ENCODE measurements around the gene IFT74. TPM values are rescaled to one million over a fixed set of nuclear protein-coding genes. Genes with fewer than 3 reads are reported as not detected.

Gene IFT74
- total and polyA plus RNA-seq, 4 donors = 5.5 to 13.2 (median 8.3) TPM

DNA sequence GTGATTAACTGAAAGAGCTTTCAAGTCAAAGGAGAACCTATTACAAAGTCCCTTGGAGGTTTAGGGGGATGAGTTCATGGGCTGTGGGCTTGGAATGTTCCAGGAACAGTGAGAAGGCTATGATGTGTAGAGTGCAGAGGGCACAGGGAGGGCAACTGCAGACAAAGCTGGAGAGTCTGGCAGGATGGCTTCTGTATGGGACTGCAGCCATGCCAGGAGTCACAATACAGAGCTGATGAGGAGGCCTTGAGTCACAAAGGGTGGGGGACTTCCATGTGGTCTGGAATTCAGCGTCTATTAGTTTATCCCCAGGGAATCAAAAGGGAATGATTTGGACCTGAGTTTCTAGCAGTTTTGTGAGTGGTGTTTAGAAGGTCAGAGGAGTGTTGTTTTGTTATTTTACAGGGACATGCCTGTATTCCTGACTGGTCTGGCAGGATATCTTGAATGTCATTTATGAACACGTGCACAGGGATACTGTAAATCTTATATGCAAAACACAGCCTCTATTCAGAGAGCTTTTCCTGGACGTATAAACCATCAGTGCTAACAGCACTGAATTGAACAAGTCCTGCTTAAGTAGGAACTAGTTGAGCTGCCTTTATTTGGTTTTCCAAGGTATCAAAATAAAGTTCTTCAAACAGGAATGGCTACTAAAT, 138.6 kb downstream of the IFT74 start:
- DNase-seq (no peak), ATAC-seq (ENCODE audit: low FRiP score) (peak; percentile 36)
- Histone ChIP-seq H3K9me3 (ENCODE audit: control insufficient read depth, low read length) (no peaks in the 10 kb centered on the region), H3K4me3 (ENCODE audit: low read length in 2 of 2) (no peak overlapping the region), H3K27me3 (ENCODE audit: control insufficient read depth in 1 of 2, insufficient read depth in 2 of 2, low read length in 1 of 2) (no peaks in the 10 kb centered on the region), H3K36me3 (ENCODE audit: control insufficient read depth in 1 of 2, insufficient read depth in 2 of 2, low read length in 1 of 2) (no peaks in the 10 kb centered on the region), H3K27ac (ENCODE audit: low read depth in 1 of 2, low read length in 2 of 2) (no peak overlapping the region), H3K4me1 (ENCODE audit: control insufficient read depth in 1 of 2, insufficient read depth in 2 of 2, low read length in 2 of 2) (no peaks in the 10 kb centered on the region)
- 13 to 21% methylated on average over 3 of the region's 3 CpGs for WGBS, 2 donors
- intact Hi-C loops (cut with DNase I) = no loop called here

- ATAC-seq (ENCODE audit: low FRiP score) (no peak), DNase-seq (no peak)
- Histone ChIP-seq H3K27ac (ENCODE audit: low read depth in 1 of 2, low read length in 2 of 2) (no peak overlapping the region), H3K4me1 (ENCODE audit: control insufficient read depth in 1 of 2, insufficient read depth in 2 of 2, low read length in 2 of 2) (peaks cover 0 to 4% of the 10 kb centered on the region in 2 donors), H3K9me3 (ENCODE audit: control insufficient read depth, low read length) (no peaks in the 10 kb centered on the region), H3K4me3 (ENCODE audit: low read length in 2 of 2) (no peak overlapping the region), H3K27me3 (ENCODE audit: control insufficient read depth in 1 of 2, insufficient read depth in 2 of 2, low read length in 1 of 2) (no peaks in the 10 kb centered on the region), H3K36me3 (ENCODE audit: control insufficient read depth in 1 of 2, insufficient read depth in 2 of 2, low read length in 1 of 2) (no peaks in the 10 kb centered on the region)
- intact Hi-C loops (cut with DNase I) = no loop called here
- WGBS, 2 donors = 86 to 88% methylated on average over 2 of the region's 2 CpGs
These were observed 151.0 kb downstream of the IFT74 start for GRCh38 chr9:27107241-27107640.

- Histone ChIP-seq H3K36me3 (ENCODE audit: control insufficient read depth in 1 of 2, insufficient read depth in 2 of 2, low read length in 1 of 2) (no peaks in the 10 kb centered on the region), H3K4me1 (ENCODE audit: control insufficient read depth in 1 of 2, insufficient read depth in 2 of 2, low read length in 2 of 2) (peaks cover 0 to 4% of the 10 kb centered on the region in 2 donors), H3K27ac (ENCODE audit: low read depth in 1 of 2, low read length in 2 of 2) (no peak within 1 kb of the TSS), H3K9me3 (ENCODE audit: control insufficient read depth, low read length) (no peaks in the 10 kb centered on the region), H3K27me3 (ENCODE audit: control insufficient read depth in 1 of 2, insufficient read depth in 2 of 2, low read length in 1 of 2) (no peaks in the 10 kb centered on the region), H3K4me3 (ENCODE audit: low read length in 2 of 2) (no peak within 1 kb of the TSS)
- no peak for DNase-seq
- 21 to 26% methylated on average over 9 of the region's 9 CpGs for WGBS, 2 donors
- ATAC-seq (ENCODE audit: low FRiP score) = no peak
- intact Hi-C loops (cut with DNase I) = no loop called here
These were observed 152.8 kb downstream of the IFT74 start, which contains the start of gene TEK for GRCh38 chr9:27108981-27109541. Gene TEK, plus strand, starts transcription at chr9:27109225. Its CDS starts 366 bp downstream, at chr9:27109591.

DNA sequence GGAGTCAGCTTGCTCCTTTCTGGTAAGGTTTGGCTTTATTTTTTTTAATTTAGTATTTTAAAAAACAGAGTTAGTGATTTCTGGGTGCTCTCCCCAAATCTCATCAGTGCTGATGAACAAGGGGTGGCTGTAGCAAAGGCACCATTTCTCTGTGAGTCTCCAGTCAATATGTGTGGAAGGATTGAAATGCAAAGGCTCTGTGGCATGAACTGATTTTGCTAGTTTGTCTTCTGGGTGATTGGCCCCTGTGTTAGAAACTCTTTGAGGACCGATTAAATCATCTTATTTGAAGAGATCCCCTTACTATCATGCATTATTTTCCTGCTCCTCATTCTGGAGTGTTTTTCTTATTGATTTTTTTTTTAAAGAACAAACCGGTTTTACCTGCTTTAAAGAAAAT, 153.4 kb downstream of the IFT74 start:
- no peak for ATAC-seq (ENCODE audit: low FRiP score)
- H3K27me3 ChIP-seq (ENCODE audit: control insufficient read depth in 1 of 2, insufficient read depth in 2 of 2, low read length in 1 of 2) = no peaks in the 10 kb centered on the region
- H3K4me3 ChIP-seq (ENCODE audit: low read length in 2 of 2) = no peak overlapping the region
- no peak for DNase-seq
- 71 to 76% methylated on average over 2 of the region's 2 CpGs for WGBS, 2 donors
- H3K9me3 ChIP-seq (ENCODE audit: control insufficient read depth, low read length) = no peaks in the 10 kb centered on the region
- no peaks in the 10 kb centered on the region for H3K36me3 ChIP-seq (ENCODE audit: control insufficient read depth in 1 of 2, insufficient read depth in 2 of 2, low read length in 1 of 2)
- intact Hi-C loops (cut with DNase I) = no loop called here
- no peak overlapping the region for H3K27ac ChIP-seq (ENCODE audit: low read depth in 1 of 2, low read length in 2 of 2)
- peaks cover 0 to 4% of the 10 kb centered on the region in 2 donors for H3K4me1 ChIP-seq (ENCODE audit: control insufficient read depth in 1 of 2, insufficient read depth in 2 of 2, low read length in 2 of 2)

DNA sequence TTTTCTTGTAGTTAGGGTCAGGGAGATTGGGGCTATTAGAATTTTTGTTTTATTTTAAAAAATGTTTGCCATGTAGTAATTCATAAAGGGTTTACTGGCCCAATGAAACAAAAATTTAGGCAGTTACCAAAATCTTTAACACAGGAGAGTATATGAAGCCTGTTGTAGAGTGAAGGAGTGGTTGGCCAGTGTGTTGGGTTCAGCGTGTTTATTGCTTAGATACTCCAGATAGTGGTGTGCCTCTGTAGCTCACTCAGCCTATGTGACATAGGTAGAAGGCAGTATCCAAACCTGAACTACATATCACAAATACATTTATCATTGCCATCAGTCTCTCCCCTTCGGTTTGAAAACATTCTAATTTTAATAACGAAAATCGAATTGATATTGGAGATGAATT, 154.0 kb downstream of the IFT74 start:
- ATAC-seq (ENCODE audit: low FRiP score) (no peak), DNase-seq (no peak)
- Histone ChIP-seq H3K9me3 (ENCODE audit: control insufficient read depth, low read length) (no peaks in the 10 kb centered on the region), H3K36me3 (ENCODE audit: control insufficient read depth in 1 of 2, insufficient read depth in 2 of 2, low read length in 1 of 2) (no peaks in the 10 kb centered on the region), H3K27me3 (ENCODE audit: control insufficient read depth in 1 of 2, insufficient read depth in 2 of 2, low read length in 1 of 2) (no peaks in the 10 kb centered on the region), H3K27ac (ENCODE audit: low read depth in 1 of 2, low read length in 2 of 2) (no peak overlapping the region), H3K4me3 (ENCODE audit: low read length in 2 of 2) (no peak overlapping the region), H3K4me1 (ENCODE audit: control insufficient read depth in 1 of 2, insufficient read depth in 2 of 2, low read length in 2 of 2) (peaks cover 0 to 4% of the 10 kb centered on the region in 2 donors)
- intact Hi-C loops (cut with DNase I) = no loop called here
- WGBS, 2 donors = 69 to 70% methylated on average over 4 of the region's 4 CpGs

- peaks cover 0 to 4% of the 10 kb centered on the region in 2 donors for H3K4me1 ChIP-seq (ENCODE audit: control insufficient read depth in 1 of 2, insufficient read depth in 2 of 2, low read length in 2 of 2)
- no peaks in the 10 kb centered on the region for H3K36me3 ChIP-seq (ENCODE audit: control insufficient read depth in 1 of 2, insufficient read depth in 2 of 2, low read length in 1 of 2)
- no peaks in the 10 kb centered on the region for H3K9me3 ChIP-seq (ENCODE audit: control insufficient read depth, low read length)
- DNase-seq (no peak), ATAC-seq (ENCODE audit: low FRiP score) (no peak)
- no peak overlapping the region for H3K27ac ChIP-seq (ENCODE audit: low read depth in 1 of 2, low read length in 2 of 2)
- 82% methylated on average over 2 of the region's 2 CpGs for WGBS, 2 donors
- no peak overlapping the region for H3K4me3 ChIP-seq (ENCODE audit: low read length in 2 of 2)
- intact Hi-C loops (cut with DNase I) = no loop called here
- H3K27me3 ChIP-seq (ENCODE audit: control insufficient read depth in 1 of 2, insufficient read depth in 2 of 2, low read length in 1 of 2) = no peaks in the 10 kb centered on the region
These were observed 156.0 kb downstream of the IFT74 start for GRCh38 chr9:27112235-27112634.

Other genes with a start within 250 kb of the IFT74 start
- gene CAAP1, start 63.6 kb upstream of the IFT74 start, total RNA-seq = 10 to 100 TPM; 12.3 to 13.2 TPM
- 10 to 100 TPM in 1 of 2 donors, 1 to 10 TPM in 1; 6.9 to 13.9 TPM for gene CAAP1, start 63.6 kb upstream of the IFT74 start, polyA plus RNA-seq
- gene PLAA, start 9.2 kb upstream of the IFT74 start, total RNA-seq = 10 to 100 TPM; 23.5 to 27.2 TPM
- gene PLAA, start 9.2 kb upstream of the IFT74 start, polyA plus RNA-seq = 10 to 100 TPM; 11.9 to 12.7 TPM
- not detected for gene LRRC19, start 49.3 kb downstream of the IFT74 start, total RNA-seq
- gene LRRC19, start 49.3 kb downstream of the IFT74 start, polyA plus RNA-seq = 1 to 10 TPM in 1 of 2 donors, not detected in 1; 3.3 TPM
- gene TEK, start 152.8 kb downstream of the IFT74 start, total RNA-seq = 10 to 100 TPM; 18.2 to 26.0 TPM
- 1 to 10 TPM; 1.5 to 1.9 TPM for gene TEK, start 152.8 kb downstream of the IFT74 start, polyA plus RNA-seq